Measurements from ENCODE around the gene NR4A3.

NR4A3 gene

GRCh38 chr9:99814359-99814758, 7.3 kb upstream of the NR4A3 start:
- no peak for DNase-seq (ENCODE audit: low read depth)

- DNase-seq (ENCODE audit: low read depth), result no peak
These were observed 5.3 kb upstream of the NR4A3 start for GRCh38 chr9:99816392-99816791.

GRCh38 chr9:99818500-99818899, 3.2 kb upstream of the NR4A3 start:
- DNase-seq (ENCODE audit: low read depth), result no peak

GRCh38 chr9:99819123-99819855, 2.4 kb upstream of the NR4A3 start:
- DNase-seq (ENCODE audit: low read depth), result peak; percentile 94

GRCh38 chr9:99819856-99820684, 1.6 kb upstream of the NR4A3 start:
- peak; percentile 93 for DNase-seq (ENCODE audit: low read depth)

- no peak for DNase-seq (ENCODE audit: low read depth)
These were observed 845 bp upstream of the NR4A3 start for GRCh38 chr9:99820685-99821395.

GRCh38 chr9:99822109-99822805, 572 bp downstream of the NR4A3 start:
- DNase-seq (ENCODE audit: low read depth), result no peak

- DNase-seq (ENCODE audit: low read depth), result no peak
These were observed 1.3 kb downstream of the NR4A3 start for GRCh38 chr9:99822806-99823591.

GRCh38 chr9:99823681-99824377, 2.1 kb downstream of the NR4A3 start:
- no peak for DNase-seq (ENCODE audit: low read depth)

GRCh38 chr9:99824378-99825171, 2.9 kb downstream of the NR4A3 start:
- no peak for DNase-seq (ENCODE audit: low read depth)

- no peak for DNase-seq (ENCODE audit: low read depth)
These were observed 3.7 kb downstream of the NR4A3 start for GRCh38 chr9:99825172-99826046.

- DNase-seq (ENCODE audit: low read depth), result no peak
These were observed 4.9 kb downstream of the NR4A3 start for GRCh38 chr9:99826579-99826978.

GRCh38 chr9:99827244-99827643, 5.6 kb downstream of the NR4A3 start:
- no peak for DNase-seq (ENCODE audit: low read depth)

GRCh38 chr9:99828054-99828416, 6.3 kb downstream of the NR4A3 start:
- DNase-seq (ENCODE audit: low read depth), result no peak

GRCh38 chr9:99828417-99829176, 6.9 kb downstream of the NR4A3 start:
- no peak for DNase-seq (ENCODE audit: low read depth)

GRCh38 chr9:99831857-99832557, 10.3 kb downstream of the NR4A3 start:
- no peak for DNase-seq (ENCODE audit: low read depth)

- DNase-seq (ENCODE audit: low read depth), result no peak
These were observed 10.8 kb downstream of the NR4A3 start for GRCh38 chr9:99832558-99832864.

- no peak for DNase-seq (ENCODE audit: low read depth)
These were observed 12.1 kb downstream of the NR4A3 start for GRCh38 chr9:99833735-99834134.
